ENCODE data around the gene DDIT3. TPM values are rescaled to one million over a fixed set of nuclear protein-coding genes. Genes with fewer than 3 reads are reported as not detected.

DDIT3 gene
- total and polyA plus RNA-seq, 11 donors, result 11.5 to 60.5 (median 18.5) TPM

- WGBS, 4 donors, result 67 to 100% (median 85%) methylated on average over 1 of the region's 1 CpG
- DNase-seq (no peak), ATAC-seq (no peak)
- H3K36me3 ChIP-seq, result peaks cover 9 to 99% (median 88%) of the 10 kb centered on the region in 9 donors
- H3K4me1 ChIP-seq, result no peaks in the 10 kb centered on the region
- intact Hi-C loops (cut with DNase I), result no loop called here
- H3K9me3 ChIP-seq, result no peaks in the 10 kb centered on the region
- H3K4me3 ChIP-seq, result no peak overlapping the region
- no peaks in the 10 kb centered on the region for H3K27me3 ChIP-seq
- TF ChIP-seq POLR2A (IDR thresholded peaks at IDR 0.05) (no peak), CTCF (IDR thresholded peaks at IDR 0.05) (no peak)
- no peak overlapping the region for H3K27ac ChIP-seq
Measured at GRCh38 chr12:57531836-57532235, 11.5 kb upstream of the DDIT3 start.

- H3K27ac ChIP-seq, result no peak overlapping the region
- no peaks in the 10 kb centered on the region for H3K27me3 ChIP-seq
- H3K36me3 ChIP-seq, result peaks cover 9 to 100% (median 96%) of the 10 kb centered on the region in 9 donors
- intact Hi-C loops (cut with DNase I), result no loop called here
- TF ChIP-seq CTCF (IDR thresholded peaks at IDR 0.05), result no peak
- TF ChIP-seq POLR2A (IDR thresholded peaks at IDR 0.05), result no peak
- no peak for DNase-seq
- H3K9me3 ChIP-seq, result no peaks in the 10 kb centered on the region
- H3K4me3 ChIP-seq, result no peak overlapping the region
- peaks cover 0 to 2% (median 0%) of the 10 kb centered on the region in 12 donors for H3K4me1 ChIP-seq
- 69 to 81% (median 77%) methylated on average over 5 of the region's 5 CpGs for WGBS, 4 donors
- no peak for ATAC-seq
Measured at GRCh38 chr12:57530396-57531142, 10.3 kb upstream of the DDIT3 start.

- intact Hi-C loops (cut with DNase I), result no loop called here
- Histone ChIP-seq H3K4me3 (no peak overlapping the region), H3K4me1 (peaks cover 0 to 9% (median 4%) of the 10 kb centered on the region in 12 donors), H3K9me3 (no peaks in the 10 kb centered on the region), H3K36me3 (peaks cover 9 to 100% (median 95%) of the 10 kb centered on the region in 9 donors), H3K27ac (no peak overlapping the region), H3K27me3 (no peaks in the 10 kb centered on the region)
- DNase-seq (no peak), ATAC-seq (no peak)
- WGBS, 4 donors, result 61 to 72% (median 67%) methylated on average over 6 of the region's 6 CpGs
- no peak for TF ChIP-seq CTCF (IDR thresholded peaks at IDR 0.05)
- TF ChIP-seq POLR2A (IDR thresholded peaks at IDR 0.05), result no peak
Measured at GRCh38 chr12:57529831-57530230, 9.5 kb upstream of the DDIT3 start.

GRCh38 chr12:57528831-57529555 lies 8.7 kb upstream of the DDIT3 start:
- DNase-seq (peak in 1 of 5 donors; percentile 27), ATAC-seq (no peak)
- WGBS, 4 donors, result 75 to 80% (median 75%) methylated on average over 10 of the region's 10 CpGs
- H3K27ac ChIP-seq, result peak overlapping the region in 1 of 12 donors; percentile 21
- H3K4me1 ChIP-seq, result peaks cover 0 to 17% (median 13%) of the 10 kb centered on the region in 12 donors
- H3K36me3 ChIP-seq, result peaks cover 4 to 100% (median 94%) of the 10 kb centered on the region in 9 donors
- intact Hi-C loops (cut with DNase I), result no loop called here
- no peak for TF ChIP-seq POLR2A (IDR thresholded peaks at IDR 0.05)
- TF ChIP-seq CTCF (IDR thresholded peaks at IDR 0.05), result no peak
- H3K9me3 ChIP-seq, result no peaks in the 10 kb centered on the region
- H3K4me3 ChIP-seq, result no peak overlapping the region
- H3K27me3 ChIP-seq, result no peaks in the 10 kb centered on the region

Data from heart left ventricle (tissue), 16 donors.